ENCODE measurements around the gene MFSD11.
"Not testable (repeated sequence)": the region's sequence is repeated elsewhere in the genome, so short reads cannot be mapped to it uniquely, and the experiment has no call there.

- TF ChIP-seq, protein P1, sequence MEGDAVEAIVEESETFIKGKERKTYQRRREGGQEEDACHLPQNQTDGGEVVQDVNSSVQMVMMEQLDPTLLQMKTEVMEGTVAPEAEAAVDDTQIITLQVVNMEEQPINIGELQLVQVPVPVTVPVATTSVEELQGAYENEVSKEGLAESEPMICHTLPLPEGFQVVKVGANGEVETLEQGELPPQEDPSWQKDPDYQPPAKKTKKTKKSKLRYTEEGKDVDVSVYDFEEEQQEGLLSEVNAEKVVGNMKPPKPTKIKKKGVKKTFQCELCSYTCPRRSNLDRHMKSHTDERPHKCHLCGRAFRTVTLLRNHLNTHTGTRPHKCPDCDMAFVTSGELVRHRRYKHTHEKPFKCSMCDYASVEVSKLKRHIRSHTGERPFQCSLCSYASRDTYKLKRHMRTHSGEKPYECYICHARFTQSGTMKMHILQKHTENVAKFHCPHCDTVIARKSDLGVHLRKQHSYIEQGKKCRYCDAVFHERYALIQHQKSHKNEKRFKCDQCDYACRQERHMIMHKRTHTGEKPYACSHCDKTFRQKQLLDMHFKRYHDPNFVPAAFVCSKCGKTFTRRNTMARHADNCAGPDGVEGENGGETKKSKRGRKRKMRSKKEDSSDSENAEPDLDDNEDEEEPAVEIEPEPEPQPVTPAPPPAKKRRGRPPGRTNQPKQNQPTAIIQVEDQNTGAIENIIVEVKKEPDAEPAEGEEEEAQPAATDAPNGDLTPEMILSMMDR (IDR thresholded peaks at IDR 0.05): not testable (repeated sequence)
- TF ChIP-seq POLR2A, POLR2AphosphoS5 (IDR thresholded peaks at IDR 0.05): not testable (repeated sequence)
Measured at GRCh38 chr17:76745785-76746184, 7.9 kb downstream of the MFSD11 start.

Data from sigmoid colon (tissue), 4 donors.